Measurements from ENCODE around the gene MAK. TPM values are rescaled to one million over a fixed set of nuclear protein-coding genes. Genes with fewer than 3 reads are reported as not detected.
"Not testable (repeated sequence)": the region's sequence is repeated elsewhere in the genome, so short reads cannot be mapped to it uniquely, and the experiment has no call there.

MAK gene
- total RNA-seq, 4 donors from 2014 or later, result not detected

DNA sequence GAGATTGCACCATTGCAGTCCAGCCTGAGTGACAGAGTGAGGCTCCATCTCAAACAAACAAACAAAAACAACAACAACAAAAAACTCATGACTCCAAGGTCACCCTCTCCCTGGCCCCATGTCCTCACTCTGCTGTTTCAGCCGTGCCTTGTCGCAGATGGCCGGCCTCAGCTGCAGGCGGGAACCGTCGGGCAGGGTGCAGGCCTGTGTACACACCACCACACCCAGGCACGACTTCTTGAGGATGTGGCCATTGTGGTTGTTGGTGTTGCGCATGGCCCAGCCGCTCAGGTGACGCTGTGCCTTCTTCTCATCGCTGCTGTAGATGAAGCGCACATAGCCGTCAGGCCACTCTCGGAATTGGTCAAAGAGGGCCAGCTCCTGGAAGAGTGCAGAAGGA is 38.7 kb upstream of the MAK start:
- Histone ChIP-seq H3K36me3 (no peaks in the 10 kb centered on the region), H3K4me1 (no peaks in the 10 kb centered on the region), H3K27ac (no peak overlapping the region), H3K27me3 (peaks cover 16 to 25% (median 19%) of the 10 kb centered on the region in 3 donors), H3K4me3 (no peak overlapping the region), H3K9me3 (no peaks in the 10 kb centered on the region)
- no peak for DNase-seq
- no peak for ATAC-seq
- in situ Hi-C loops (cut with MboI; ENCODE audit: low sequenced_read_pairs in 4 of 4) (no loop called here), intact Hi-C loops (cut with DNase I; ENCODE audit: low total_unique reads) (no loop called here)
- TF ChIP-seq, protein P1, sequence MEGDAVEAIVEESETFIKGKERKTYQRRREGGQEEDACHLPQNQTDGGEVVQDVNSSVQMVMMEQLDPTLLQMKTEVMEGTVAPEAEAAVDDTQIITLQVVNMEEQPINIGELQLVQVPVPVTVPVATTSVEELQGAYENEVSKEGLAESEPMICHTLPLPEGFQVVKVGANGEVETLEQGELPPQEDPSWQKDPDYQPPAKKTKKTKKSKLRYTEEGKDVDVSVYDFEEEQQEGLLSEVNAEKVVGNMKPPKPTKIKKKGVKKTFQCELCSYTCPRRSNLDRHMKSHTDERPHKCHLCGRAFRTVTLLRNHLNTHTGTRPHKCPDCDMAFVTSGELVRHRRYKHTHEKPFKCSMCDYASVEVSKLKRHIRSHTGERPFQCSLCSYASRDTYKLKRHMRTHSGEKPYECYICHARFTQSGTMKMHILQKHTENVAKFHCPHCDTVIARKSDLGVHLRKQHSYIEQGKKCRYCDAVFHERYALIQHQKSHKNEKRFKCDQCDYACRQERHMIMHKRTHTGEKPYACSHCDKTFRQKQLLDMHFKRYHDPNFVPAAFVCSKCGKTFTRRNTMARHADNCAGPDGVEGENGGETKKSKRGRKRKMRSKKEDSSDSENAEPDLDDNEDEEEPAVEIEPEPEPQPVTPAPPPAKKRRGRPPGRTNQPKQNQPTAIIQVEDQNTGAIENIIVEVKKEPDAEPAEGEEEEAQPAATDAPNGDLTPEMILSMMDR (IDR thresholded peaks at IDR 0.05 in 4 of 5, conservative IDR thresholded peaks at IDR 0.05 in 1 of 5), result no peak

DNA sequence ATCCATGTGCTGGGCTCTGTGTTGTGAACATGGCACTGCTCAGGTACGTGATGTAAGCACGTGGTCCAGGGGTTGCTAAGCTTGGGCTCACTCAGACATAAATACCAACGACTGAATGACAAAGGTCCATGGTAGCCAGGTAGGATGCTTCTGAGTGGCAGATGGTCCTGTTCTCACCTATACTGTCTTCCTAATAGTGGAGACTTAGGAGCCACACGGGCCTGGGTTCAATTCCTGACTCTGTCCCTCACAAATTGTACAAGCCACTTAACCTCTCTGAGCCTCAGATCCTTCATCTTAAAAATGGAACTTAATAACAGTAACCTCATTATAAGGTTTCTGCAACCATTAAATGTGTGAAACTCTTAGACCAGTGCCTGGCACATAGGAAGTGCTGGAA is 36.7 kb upstream of the MAK start:
- Histone ChIP-seq H3K27me3 (peaks cover 0 to 7% (median under 1%) of the 10 kb centered on the region in 3 donors), H3K9me3 (no peaks in the 10 kb centered on the region), H3K36me3 (no peaks in the 10 kb centered on the region), H3K4me1 (no peaks in the 10 kb centered on the region), H3K27ac (no peak overlapping the region), H3K4me3 (no peak overlapping the region)
- no peak for ATAC-seq
- no peak for DNase-seq
- in situ Hi-C loops (cut with MboI; ENCODE audit: low sequenced_read_pairs in 4 of 4) (no loop called here), intact Hi-C loops (cut with DNase I; ENCODE audit: low total_unique reads) (no loop called here)
- TF ChIP-seq POLR2A (IDR thresholded peaks at IDR 0.05), result no peak
- TF ChIP-seq, protein P1 (IDR thresholded peaks at IDR 0.05 in 4 of 5, conservative IDR thresholded peaks at IDR 0.05 in 1 of 5), result no peak

DNA sequence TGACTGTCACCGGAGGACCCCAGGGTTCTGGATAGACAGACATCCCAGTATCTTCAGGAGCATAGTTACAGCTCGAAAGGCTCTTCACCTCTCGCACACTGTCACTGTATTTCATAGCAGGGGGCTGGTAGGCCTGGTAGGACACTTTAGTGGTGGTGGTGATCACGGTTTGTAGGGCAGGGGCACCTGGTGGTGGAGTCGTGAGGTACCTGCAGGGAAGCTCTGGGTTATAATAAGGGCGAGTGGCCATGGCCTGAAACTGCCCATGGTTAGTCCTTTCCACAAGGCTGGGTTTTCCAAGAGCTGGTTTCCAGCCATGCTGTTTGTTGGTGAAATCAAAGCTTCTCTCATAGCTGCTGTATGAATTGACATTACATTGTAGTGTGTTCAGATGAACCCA is 35.9 kb upstream of the MAK start:
- no peak overlapping the region for H3K4me3 ChIP-seq
- no peak overlapping the region for H3K27ac ChIP-seq
- H3K27me3 ChIP-seq, result no peaks in the 10 kb centered on the region
- DNase-seq (no peak), ATAC-seq (no peak)
- intact Hi-C loops (cut with DNase I; ENCODE audit: low total_unique reads) (no loop called here), in situ Hi-C loops (cut with MboI; ENCODE audit: low sequenced_read_pairs in 4 of 4) (no loop called here)
- no peaks in the 10 kb centered on the region for H3K9me3 ChIP-seq
- no peaks in the 10 kb centered on the region for H3K36me3 ChIP-seq
- TF ChIP-seq, protein P1 (IDR thresholded peaks at IDR 0.05 in 4 of 5, conservative IDR thresholded peaks at IDR 0.05 in 1 of 5), result no peak
- TF ChIP-seq POLR2A (IDR thresholded peaks at IDR 0.05), result no peak
- H3K4me1 ChIP-seq, result no peaks in the 10 kb centered on the region

DNA sequence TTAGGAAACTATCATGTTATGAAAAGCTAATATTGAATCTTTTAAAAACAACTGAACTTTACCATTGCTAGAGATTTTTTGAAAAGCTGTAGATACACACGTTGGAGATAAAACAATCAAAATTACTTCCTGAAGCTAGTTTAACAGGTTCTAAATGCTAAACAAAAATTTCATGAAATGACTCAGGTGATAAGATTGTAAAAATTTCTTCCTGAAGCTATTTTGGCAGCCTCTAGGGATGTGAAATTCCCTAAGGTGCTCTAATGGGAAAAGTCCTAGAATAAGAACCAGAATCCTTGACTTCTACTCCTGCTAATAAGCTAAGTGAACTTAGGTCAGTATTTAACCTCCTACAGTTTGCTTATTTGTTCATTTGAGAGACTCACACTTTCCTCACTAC is 35.0 kb upstream of the MAK start:
- ATAC-seq (no peak), DNase-seq (no peak)
- intact Hi-C loops (cut with DNase I; ENCODE audit: low total_unique reads) (no loop called here), in situ Hi-C loops (cut with MboI; ENCODE audit: low sequenced_read_pairs in 4 of 4) (no loop called here)
- TF ChIP-seq POLR2A (IDR thresholded peaks at IDR 0.05), result no peak
- TF ChIP-seq, protein P1 (IDR thresholded peaks at IDR 0.05 in 4 of 5, conservative IDR thresholded peaks at IDR 0.05 in 1 of 5), result no peak
- H3K27ac ChIP-seq, result no peak overlapping the region
- no peaks in the 10 kb centered on the region for H3K4me1 ChIP-seq
- H3K9me3 ChIP-seq, result no peaks in the 10 kb centered on the region
- no peak overlapping the region for H3K4me3 ChIP-seq
- no peaks in the 10 kb centered on the region for H3K36me3 ChIP-seq
- H3K27me3 ChIP-seq, result no peaks in the 10 kb centered on the region

DNA sequence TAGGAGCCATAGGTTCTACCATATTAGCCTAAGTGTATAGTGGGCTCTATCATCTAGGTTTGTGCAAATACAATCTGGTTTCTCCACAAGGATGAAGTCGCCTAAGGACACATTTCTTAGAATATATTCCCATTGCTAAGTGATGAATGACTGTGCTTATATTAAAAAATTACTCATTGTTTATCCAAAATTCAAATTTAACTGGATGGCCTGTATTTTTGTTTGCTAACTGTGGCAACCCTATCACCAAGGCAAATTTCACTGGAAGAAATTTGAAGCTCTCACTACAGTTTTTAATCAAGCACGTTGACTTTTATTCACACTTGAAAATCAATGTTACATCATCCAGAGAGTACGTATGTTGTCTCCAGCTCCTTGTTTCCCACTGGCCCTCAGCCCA is 29.6 kb upstream of the MAK start:
- intact Hi-C loops (cut with DNase I; ENCODE audit: low total_unique reads), result no loop called here
- Histone ChIP-seq H3K4me3 (no peak overlapping the region), H3K36me3 (no peaks in the 10 kb centered on the region), H3K27ac (no peak overlapping the region), H3K9me3 (no peaks in the 10 kb centered on the region), H3K27me3 (no peaks in the 10 kb centered on the region), H3K4me1 (no peaks in the 10 kb centered on the region)
- in situ Hi-C loops (cut with MboI; ENCODE audit: low sequenced_read_pairs in 4 of 4), result no loop called here
- ATAC-seq (no peak), DNase-seq (no peak)
- TF ChIP-seq, protein P1 (IDR thresholded peaks at IDR 0.05 in 4 of 5, conservative IDR thresholded peaks at IDR 0.05 in 1 of 5), result no peak
- TF ChIP-seq POLR2A (IDR thresholded peaks at IDR 0.05), result no peak

DNA sequence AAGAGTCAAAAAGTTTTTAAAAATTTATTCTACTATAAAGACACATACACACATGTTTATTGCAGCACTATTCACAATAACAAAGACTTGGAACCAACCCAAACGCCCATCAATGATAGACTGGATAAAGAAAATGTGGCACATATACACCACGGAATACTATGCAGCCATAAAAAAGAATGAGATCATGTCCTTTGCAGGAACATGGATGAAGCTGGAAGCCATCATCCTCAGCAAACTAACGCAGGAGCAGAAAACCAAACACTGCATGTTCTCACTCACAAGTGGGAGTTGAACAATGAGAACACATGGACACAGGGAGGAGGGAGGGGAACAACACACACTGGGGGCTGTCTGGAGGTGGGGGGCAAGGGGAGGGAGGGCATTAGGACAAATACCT is 28.4 kb upstream of the MAK start:
- H3K27me3 ChIP-seq; H3K4me3 ChIP-seq; DNase-seq; ATAC-seq; H3K36me3 ChIP-seq; H3K9me3 ChIP-seq; in situ Hi-C loops (cut with MboI; ENCODE audit: low sequenced_read_pairs in 4 of 4); intact Hi-C loops (cut with DNase I; ENCODE audit: low total_unique reads); H3K4me1 ChIP-seq; H3K27ac ChIP-seq: not testable (repeated sequence)

DNA sequence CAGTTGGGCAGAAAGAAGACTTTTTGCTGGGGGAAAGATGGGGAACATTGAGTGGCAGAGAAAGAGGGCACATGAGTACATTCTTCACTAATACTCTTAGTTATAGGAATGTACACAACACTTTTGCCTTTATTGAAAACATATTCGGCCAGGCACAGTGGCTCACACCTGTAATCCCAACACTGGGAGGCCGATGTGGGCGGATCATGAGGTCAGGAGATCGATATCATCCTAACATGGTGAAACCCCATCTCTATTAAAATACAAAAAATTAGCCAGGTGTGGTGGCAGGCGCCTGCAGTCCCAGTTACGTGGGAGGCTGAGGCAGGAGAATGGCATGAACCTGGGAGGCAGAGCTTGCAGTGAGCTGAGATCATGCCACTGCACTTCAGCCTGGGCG is 24.7 kb upstream of the MAK start:
- intact Hi-C loops (cut with DNase I; ENCODE audit: low total_unique reads); H3K9me3 ChIP-seq; H3K36me3 ChIP-seq; ATAC-seq; H3K4me1 ChIP-seq; H3K4me3 ChIP-seq; H3K27ac ChIP-seq; in situ Hi-C loops (cut with MboI; ENCODE audit: low sequenced_read_pairs in 4 of 4); DNase-seq; H3K27me3 ChIP-seq: not testable (repeated sequence)

Measured in gastrocnemius medialis (tissue), 4 donors.